K562 (cell line): ENCODE results near the gene DAPK3. TPM values are rescaled to one million over a fixed set of nuclear protein-coding genes. Genes with fewer than 3 reads are reported as not detected.

ENCODE experiments used
- BCOR ChIP-seq: fragments of 450-650 bp; IDR thresholded peaks from 2 replicates; pipeline ENCODE4 v1.6.1; 2016
- CSDE1 ChIP-seq, 2 experiments: fragments of 450-650 bp; IDR thresholded peaks; 2 replicates each; pipeline ENCODE4 v1.6.1; 2016; ENCODE audit warnings: mild to moderate bottlenecking in 1 of 2
- GATA2 ChIP-seq: sonication (generic); formaldehyde crosslinking; IDR thresholded peaks from 2 replicates; pipeline ENCODE4 v1.4.0; 2020; ENCODE audit warnings: mild to moderate bottlenecking, missing genetic modification reagents
- HDAC1 ChIP-seq, 2 experiments: fragments of 450-650 bp; IDR thresholded peaks; 2 replicates each; pipeline ENCODE4 v1.6.1; 2016 to 2017; ENCODE audit warnings: inconsistent platforms in 1 of 2, mild to moderate bottlenecking in 1 of 2, moderate library complexity in 1 of 2
- HDAC2 ChIP-seq: fragments of 450-650 bp; IDR thresholded peaks from 2 replicates; pipeline ENCODE4 v1.6.1; 2016; ENCODE audit warnings: mild to moderate bottlenecking
- KLF10 ChIP-seq: fragments of 250-450 bp; sonication (Bioruptor Pico); IDR thresholded peaks from 2 replicates; pipeline ENCODE4 v1.6.1; 2021; ENCODE audit warnings: matching md5 sums
- PHF20 ChIP-seq: fragments of 450-650 bp; IDR thresholded peaks from 2 replicates; pipeline ENCODE4 v1.6.1; 2018; ENCODE audit not compliant: partially characterized antibody
- RBBP5 ChIP-seq: fragments of 200-600 bp; sonication (generic); IDR thresholded peaks from 2 replicates; pipeline ENCODE4 v1.6.1; 2012; ENCODE audit warnings: borderline replicate concordance, mild to moderate bottlenecking, low read length, control low read depth, inconsistent platforms; ENCODE audit not compliant: insufficient read depth, poor library complexity, severe bottlenecking
- SIX5 ChIP-seq, 2 experiments: IDR thresholded peaks; 2 replicates each; pipeline ENCODE4 v1.6.1; 2011; ENCODE audit warnings: low read length in 2 of 2, borderline replicate concordance in 1 of 2, low read depth in 1 of 2, mild to moderate bottlenecking in 1 of 2, moderate library complexity in 1 of 2; ENCODE audit not compliant: insufficient read depth in 1 of 2
- SMAD3 ChIP-seq: fragments of 450-650 bp; formaldehyde crosslinking; conservative IDR thresholded peaks from 2 replicates; pipeline ENCODE4 v1.4.0; 2020; ENCODE audit warnings: mild to moderate bottlenecking
- SMAD4 ChIP-seq: fragments of 250-450 bp; sonication (Bioruptor Pico); conservative IDR thresholded peaks from 2 replicates; pipeline ENCODE4 v1.8.0; 2021; ENCODE audit warnings: inconsistent platforms, mild to moderate bottlenecking, moderate library complexity
- ZNF57 ChIP-seq: fragments of 450-650 bp; formaldehyde crosslinking; IDR thresholded peaks from 2 replicates; pipeline ENCODE4 v1.4.0; 2020; ENCODE audit warnings: mild to moderate bottlenecking, moderate library complexity
- polyA plus RNA-seq, 8 experiments: library from polyadenylated mRNA; depleted of rRNA in 4 of 8; stranded (reverse) in 5 of 8; unstranded in 3 of 8; fragments of >200 nt; fragmentation: Nextera tagmentation in 2 of 8; fragmentation: Illumina TruSeq in 1 of 8; extraction: Ambion mirVana in 2 of 8; extraction: Trizol in 1 of 8; gene quantifications; 2 replicates each; pipeline versions ENCODE4 v1.2.1 to v1.2.3, GENCODE V29; 2011 to 2014; ENCODE audit warnings: inconsistent platforms in 1 of 8, missing spikeins in 1 of 8
- total RNA-seq, 7 experiments: library from RNA; depleted of rRNA in 6 of 7; stranded (reverse); fragments of >200 nt in 6 of 7; fragmentation: Illumina TruSeq in 2 of 7; extraction: Trizol in 2 of 7; gene quantifications; 2 replicates each; pipeline versions ENCODE4 v1.2.1 to v1.2.3, GENCODE V29; 2011 to 2021; ENCODE audit warnings: low replicate concordance in 1 of 7
- TF ChIP-seq, protein P1 (sequence below): fragments of 450-650 bp; IDR thresholded peaks from one replicate; pipeline ENCODE4 v1.6.1; 2018; ENCODE audit warnings: mild to moderate bottlenecking, moderate library complexity; ENCODE audit not compliant: partially characterized antibody
- TF ChIP-seq, protein P2 (sequence below): fragments of 450-650 bp; IDR thresholded peaks from 2 replicates; pipeline ENCODE4 v1.6.1; 2017; ENCODE audit warnings: antibody characterized with exemption, mild to moderate bottlenecking
- TF ChIP-seq, protein P3 (sequence below), 3 experiments: IDR thresholded peaks in 2 of 3; conservative IDR thresholded peaks in 1 of 3; 2 replicates each; pipeline ENCODE4 v1.5.1; 2011 to 2012; ENCODE audit warnings: low read length in 3 of 3, mild to moderate bottlenecking in 3 of 3, control low read depth in 2 of 3, improper control_type of control experiment in 1 of 3, inconsistent platforms in 1 of 3, low read depth in 1 of 3, mixed read lengths in 1 of 3, moderate library complexity in 1 of 3; ENCODE audit not compliant: insufficient read depth in 2 of 3
- TF ChIP-seq, protein P4 (sequence below): fragments of 450-650 bp; IDR thresholded peaks from 2 replicates; pipeline ENCODE4 v1.6.1; 2017; ENCODE audit warnings: antibody characterized with exemption

DAPK3 gene
- total and polyA plus RNA-seq, 9 of the 15 experiments (the other 6 are each of a cell fraction or from before 2014, with no cell fraction given) = 0.14 to 63.4 (median 25.0) TPM

DNA sequence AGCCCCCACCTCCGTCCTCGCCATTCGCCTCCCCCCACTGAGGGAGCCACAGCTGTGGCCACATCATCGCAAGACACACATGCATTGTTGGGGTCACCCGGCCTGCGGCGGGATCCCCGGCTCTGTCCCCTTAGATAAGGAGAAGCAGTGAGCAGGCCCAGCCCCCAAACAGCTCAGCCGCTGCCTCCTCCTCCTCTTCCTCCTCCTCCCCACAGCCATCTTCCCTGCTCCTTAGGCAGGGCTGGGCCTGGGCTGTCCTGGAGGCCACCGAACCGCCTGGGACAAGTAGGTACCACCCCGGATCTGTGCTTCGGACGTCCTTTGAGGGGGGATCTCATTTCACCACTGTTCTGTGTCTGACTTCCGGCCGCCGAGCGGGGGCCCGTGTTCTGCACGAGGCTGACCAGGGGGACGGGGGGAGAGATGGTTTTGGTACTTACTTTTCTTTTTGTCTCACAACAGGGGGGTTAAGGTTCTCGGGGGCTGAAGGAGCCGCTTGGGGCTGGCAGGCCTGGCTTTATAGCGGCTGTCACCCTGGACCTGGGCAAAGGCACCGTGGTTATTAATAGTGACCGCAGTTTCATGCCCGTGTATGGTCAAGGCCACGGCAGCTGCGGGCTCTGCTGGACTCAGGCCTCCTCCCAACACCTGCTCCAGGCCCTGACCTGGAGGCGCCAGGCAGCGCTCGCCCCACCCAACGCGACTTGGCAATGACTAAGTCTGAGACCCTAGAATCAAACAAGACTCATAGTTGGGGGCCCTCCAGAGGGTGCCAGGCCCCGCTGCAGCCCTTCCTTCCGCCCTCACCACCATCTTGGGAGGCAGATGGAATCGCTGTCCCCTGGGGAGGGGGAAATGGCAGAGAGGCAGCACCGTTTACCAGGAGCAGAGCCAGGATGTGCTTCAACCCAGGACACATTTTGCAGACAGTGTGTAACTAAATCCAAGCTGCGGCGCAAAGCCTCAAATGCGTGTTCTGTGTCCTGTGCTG is 19.7 kb downstream of the DAPK3 start (continued):
- TF ChIP-seq, protein P1, sequence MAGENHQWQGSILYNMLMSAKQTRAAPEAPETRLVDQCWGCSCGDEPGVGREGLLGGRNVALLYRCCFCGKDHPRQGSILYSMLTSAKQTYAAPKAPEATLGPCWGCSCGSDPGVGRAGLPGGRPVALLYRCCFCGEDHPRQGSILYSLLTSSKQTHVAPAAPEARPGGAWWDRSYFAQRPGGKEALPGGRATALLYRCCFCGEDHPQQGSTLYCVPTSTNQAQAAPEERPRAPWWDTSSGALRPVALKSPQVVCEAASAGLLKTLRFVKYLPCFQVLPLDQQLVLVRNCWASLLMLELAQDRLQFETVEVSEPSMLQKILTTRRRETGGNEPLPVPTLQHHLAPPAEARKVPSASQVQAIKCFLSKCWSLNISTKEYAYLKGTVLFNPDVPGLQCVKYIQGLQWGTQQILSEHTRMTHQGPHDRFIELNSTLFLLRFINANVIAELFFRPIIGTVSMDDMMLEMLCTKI = no peak
- TF ChIP-seq SMAD4 (CRISPR knock-in tag) (peak; percentile 64), ZNF57 (CRISPR knock-in tag) (no peak), BCOR (peak; percentile 7; the same call in 1 of the 2 replicates), GATA2 (CRISPR knock-in tag) (peak; percentile 73), HDAC1 (IDR thresholded peaks at IDR 0.05) (peak in 1 of 2 experiments; percentile 64; a peak in 1 of 4 replicates), RBBP5 (no peak), SMAD3 (no peak), SIX5 (IDR thresholded peaks at IDR 0.05; ENCODE audit: borderline replicate concordance in 1 of 2, insufficient read depth in 1 of 2, low read depth in 1 of 2, low read length in 2 of 2) (no peak), PHF20 (peak; percentile 38), KLF10 (CRISPR knock-in tag) (no peak), HDAC2 (peak; percentile 60; the same call in 1 of the 2 replicates), CSDE1 (IDR thresholded peaks at IDR 0.05) (no peak)
- TF ChIP-seq, protein P2, sequence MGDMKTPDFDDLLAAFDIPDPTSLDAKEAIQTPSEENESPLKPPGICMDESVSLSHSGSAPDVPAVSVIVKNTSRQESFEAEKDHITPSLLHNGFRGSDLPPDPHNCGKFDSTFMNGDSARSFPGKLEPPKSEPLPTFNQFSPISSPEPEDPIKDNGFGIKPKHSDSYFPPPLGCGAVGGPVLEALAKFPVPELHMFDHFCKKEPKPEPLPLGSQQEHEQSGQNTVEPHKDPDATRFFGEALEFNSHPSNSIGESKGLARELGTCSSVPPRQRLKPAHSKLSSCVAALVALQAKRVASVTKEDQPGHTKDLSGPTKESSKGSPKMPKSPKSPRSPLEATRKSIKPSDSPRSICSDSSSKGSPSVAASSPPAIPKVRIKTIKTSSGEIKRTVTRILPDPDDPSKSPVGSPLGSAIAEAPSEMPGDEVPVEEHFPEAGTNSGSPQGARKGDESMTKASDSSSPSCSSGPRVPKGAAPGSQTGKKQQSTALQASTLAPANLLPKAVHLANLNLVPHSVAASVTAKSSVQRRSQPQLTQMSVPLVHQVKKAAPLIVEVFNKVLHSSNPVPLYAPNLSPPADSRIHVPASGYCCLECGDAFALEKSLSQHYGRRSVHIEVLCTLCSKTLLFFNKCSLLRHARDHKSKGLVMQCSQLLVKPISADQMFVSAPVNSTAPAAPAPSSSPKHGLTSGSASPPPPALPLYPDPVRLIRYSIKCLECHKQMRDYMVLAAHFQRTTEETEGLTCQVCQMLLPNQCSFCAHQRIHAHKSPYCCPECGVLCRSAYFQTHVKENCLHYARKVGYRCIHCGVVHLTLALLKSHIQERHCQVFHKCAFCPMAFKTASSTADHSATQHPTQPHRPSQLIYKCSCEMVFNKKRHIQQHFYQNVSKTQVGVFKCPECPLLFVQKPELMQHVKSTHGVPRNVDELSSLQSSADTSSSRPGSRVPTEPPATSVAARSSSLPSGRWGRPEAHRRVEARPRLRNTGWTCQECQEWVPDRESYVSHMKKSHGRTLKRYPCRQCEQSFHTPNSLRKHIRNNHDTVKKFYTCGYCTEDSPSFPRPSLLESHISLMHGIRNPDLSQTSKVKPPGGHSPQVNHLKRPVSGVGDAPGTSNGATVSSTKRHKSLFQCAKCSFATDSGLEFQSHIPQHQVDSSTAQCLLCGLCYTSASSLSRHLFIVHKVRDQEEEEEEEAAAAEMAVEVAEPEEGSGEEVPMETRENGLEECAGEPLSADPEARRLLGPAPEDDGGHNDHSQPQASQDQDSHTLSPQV = peak; percentile 91
- TF ChIP-seq, protein P3, sequence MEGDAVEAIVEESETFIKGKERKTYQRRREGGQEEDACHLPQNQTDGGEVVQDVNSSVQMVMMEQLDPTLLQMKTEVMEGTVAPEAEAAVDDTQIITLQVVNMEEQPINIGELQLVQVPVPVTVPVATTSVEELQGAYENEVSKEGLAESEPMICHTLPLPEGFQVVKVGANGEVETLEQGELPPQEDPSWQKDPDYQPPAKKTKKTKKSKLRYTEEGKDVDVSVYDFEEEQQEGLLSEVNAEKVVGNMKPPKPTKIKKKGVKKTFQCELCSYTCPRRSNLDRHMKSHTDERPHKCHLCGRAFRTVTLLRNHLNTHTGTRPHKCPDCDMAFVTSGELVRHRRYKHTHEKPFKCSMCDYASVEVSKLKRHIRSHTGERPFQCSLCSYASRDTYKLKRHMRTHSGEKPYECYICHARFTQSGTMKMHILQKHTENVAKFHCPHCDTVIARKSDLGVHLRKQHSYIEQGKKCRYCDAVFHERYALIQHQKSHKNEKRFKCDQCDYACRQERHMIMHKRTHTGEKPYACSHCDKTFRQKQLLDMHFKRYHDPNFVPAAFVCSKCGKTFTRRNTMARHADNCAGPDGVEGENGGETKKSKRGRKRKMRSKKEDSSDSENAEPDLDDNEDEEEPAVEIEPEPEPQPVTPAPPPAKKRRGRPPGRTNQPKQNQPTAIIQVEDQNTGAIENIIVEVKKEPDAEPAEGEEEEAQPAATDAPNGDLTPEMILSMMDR (IDR thresholded peaks at IDR 0.05 in 2 of 3, conservative IDR thresholded peaks at IDR 0.05 in 1 of 3; ENCODE audit: insufficient read depth in 2 of 3, low read depth in 1 of 3, low read length in 3 of 3) = no peak
- TF ChIP-seq, protein P4, sequence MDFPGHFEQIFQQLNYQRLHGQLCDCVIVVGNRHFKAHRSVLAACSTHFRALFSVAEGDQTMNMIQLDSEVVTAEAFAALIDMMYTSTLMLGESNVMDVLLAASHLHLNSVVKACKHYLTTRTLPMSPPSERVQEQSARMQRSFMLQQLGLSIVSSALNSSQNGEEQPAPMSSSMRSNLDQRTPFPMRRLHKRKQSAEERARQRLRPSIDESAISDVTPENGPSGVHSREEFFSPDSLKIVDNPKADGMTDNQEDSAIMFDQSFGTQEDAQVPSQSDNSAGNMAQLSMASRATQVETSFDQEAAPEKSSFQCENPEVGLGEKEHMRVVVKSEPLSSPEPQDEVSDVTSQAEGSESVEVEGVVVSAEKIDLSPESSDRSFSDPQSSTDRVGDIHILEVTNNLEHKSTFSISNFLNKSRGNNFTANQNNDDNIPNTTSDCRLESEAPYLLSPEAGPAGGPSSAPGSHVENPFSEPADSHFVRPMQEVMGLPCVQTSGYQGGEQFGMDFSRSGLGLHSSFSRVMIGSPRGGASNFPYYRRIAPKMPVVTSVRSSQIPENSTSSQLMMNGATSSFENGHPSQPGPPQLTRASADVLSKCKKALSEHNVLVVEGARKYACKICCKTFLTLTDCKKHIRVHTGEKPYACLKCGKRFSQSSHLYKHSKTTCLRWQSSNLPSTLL = no peak
